Stimulated activated naive CD4-positive, alpha-beta T cell (primary cell): ENCODE measurements around the gene PRICKLE2.

ENCODE experiments used
- DNase-seq, 6 experiments: peaks; one replicate each; lab custom pipeline; 2025; lab: John Stamatoyannopoulos, UW

The PRICKLE2 gene

GRCh38 chr3:64073158-64073761, 152.0 kb downstream of the PRICKLE2 start:
- no peak for DNase-seq

GRCh38 chr3:64072126-64072525, 153.1 kb downstream of the PRICKLE2 start:
- no peak for DNase-seq

GRCh38 chr3:64070704-64071103, 154.6 kb downstream of the PRICKLE2 start:
- no peak for DNase-seq

DNA sequence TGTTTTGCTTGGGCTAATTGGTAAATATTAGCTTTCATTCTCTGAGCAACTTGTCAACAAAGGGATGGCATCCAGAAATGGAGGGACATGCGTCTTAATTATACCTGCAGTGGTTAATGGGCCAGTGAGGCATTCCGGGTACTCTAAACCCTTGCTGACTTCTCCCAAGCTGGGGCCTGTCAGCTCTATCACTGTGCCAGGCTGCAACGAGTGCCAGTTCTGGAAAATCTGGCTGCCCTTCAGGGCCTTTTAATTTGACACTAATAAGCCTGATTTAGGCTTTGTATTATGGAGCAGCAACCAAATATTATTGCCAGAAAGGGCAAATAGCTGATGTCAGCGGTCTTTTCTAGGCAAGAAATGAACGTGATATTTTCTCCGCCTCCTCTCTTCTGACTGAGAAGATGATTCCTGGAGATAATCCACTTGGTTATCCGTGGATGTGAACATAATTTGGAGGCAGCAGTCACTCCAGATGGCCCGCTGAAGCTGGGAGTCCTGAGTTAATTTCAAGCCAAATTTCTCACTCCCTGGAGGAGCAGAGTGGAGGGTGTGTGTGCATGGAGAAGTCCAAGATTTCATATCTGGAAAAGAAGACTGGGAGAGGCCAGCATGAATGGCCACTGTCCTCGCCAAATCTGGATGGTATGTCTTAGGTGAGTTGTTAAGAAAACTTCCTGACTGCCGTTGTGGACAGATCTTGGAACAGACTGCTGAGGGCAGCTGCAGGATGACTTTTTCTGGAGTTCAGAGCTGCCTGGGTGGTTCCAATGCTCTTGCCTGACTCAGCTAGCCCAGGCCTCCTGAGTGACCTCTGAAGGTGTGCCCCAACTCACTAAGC, 157.5 kb downstream of the PRICKLE2 start:
- DNase-seq, result no peak

DNA sequence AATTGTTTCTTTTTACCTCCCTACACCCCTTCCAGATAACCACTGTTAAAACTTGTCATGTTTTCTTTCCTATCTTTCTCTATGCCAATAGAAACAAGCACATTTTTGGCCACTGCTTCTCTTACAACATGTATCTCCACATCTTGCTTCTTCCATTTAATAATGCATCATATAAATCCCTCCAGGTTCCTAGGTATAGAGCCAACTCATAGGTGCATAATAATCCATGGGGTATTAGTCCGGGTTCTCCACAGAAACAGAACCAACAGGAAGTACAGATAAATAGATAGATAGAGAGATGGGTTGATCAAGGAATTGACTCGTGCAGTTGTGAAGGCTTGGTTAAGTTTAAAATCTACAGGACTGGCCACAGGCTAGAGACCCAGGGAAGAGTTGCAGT, 160.5 kb downstream of the PRICKLE2 start:
- no peak for DNase-seq

DNA sequence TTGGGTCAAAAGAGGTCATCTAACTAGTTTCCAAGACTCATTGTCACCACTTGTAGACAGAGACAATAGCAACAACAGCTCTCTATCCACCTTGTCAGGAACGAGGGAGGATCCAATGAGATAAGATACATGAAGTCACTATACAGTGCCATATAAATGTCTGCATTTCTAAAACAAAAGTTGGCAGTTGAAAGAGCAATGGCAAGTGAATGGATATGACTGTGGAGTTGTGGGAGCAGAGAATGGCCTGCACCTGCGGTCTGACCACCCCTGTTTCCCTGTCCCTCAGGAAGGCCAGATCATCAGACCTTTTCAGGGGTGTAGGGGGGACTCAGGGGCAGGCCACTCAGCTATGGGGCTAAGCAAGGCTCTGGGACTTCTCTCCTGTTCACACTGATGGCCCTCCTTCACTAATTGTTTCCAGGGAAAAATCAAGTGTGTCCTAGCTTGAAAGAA, 161.3 kb downstream of the PRICKLE2 start:
- DNase-seq, result no peak

GRCh38 chr3:64063207-64063982, 161.9 kb downstream of the PRICKLE2 start:
- no peak for DNase-seq

- DNase-seq, result no peak
Observed at GRCh38 chr3:64061628-64062027, 163.6 kb downstream of the PRICKLE2 start.

DNA sequence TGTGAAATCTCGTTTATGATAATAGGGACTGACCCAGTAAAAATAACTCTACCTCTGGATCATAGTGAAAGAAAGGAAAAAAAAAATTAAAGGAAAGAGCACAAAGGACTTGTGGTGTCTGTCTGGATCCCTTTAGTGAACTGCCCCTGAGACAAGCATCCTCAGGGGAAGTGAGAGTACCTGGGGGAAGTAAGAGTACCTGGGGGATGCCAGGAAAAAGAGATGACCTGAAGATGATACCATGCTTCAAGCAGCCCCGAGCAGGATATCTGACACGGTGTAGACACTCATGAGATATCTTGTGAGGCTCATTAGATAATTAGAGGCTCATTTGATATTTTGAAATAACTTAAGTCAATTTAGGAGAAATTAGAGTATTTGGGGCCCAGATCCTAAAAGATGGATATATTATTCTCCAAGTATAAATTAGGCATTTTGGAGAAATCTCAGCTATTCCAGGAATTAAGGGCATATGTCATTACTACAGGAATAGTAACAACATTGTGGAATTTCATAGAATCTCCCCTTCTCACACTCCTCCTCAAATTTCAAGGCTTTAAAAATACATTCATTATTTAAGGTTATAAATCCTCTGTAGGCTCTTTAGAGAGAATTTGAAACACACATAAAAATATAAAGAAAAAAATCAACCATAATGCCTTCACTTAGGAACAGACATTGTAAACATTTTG, 165.6 kb downstream of the PRICKLE2 start:
- no peak for DNase-seq

GRCh38 chr3:64058566-64058965, 166.7 kb downstream of the PRICKLE2 start:
- no peak for DNase-seq

DNA sequence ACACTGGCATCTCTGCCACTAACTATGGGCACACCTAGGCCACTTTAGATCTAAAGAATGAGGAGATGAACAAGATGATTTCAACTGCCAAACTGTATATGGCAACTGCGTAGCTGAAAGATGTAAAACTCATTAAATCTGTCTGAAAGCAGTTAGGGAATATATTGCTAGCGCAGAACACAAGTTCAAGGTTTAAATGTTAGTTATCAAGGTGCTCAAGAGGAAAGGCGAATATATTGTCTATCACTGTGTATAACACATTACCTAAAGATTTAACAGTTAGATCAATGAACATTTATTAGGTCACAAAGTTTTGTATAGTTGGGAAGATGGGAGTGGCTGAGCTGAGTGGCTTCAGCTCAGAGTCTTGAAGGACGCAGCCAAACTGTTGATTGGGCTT, 168.0 kb downstream of the PRICKLE2 start:
- DNase-seq, result no peak

- DNase-seq, result no peak
Observed at GRCh38 chr3:64056606-64057180, 168.6 kb downstream of the PRICKLE2 start.

- DNase-seq, result no peak
Observed at GRCh38 chr3:64055076-64055475, 170.2 kb downstream of the PRICKLE2 start.

DNA sequence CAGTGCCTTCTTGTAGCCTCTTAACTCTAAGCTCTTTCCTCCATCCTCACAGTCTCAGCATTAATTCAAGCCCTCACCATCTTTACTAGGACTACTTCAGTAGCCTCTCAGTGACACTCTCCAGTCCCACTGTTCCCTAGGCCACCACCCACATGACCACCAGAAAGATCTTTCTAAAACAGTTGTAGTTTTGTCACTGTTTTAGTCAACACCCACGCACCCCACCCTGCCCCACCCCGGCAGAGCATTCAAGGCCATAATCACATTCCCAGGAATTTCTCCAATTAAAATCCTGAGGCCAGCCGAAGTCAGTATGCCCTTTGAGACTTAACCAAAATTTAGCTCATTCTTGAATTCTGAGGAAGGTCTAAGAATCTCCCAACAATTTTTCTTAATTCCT, 170.8 kb downstream of the PRICKLE2 start:
- DNase-seq, result no peak

- no peak for DNase-seq
Observed at GRCh38 chr3:64053581-64053980, 171.7 kb downstream of the PRICKLE2 start.

DNA sequence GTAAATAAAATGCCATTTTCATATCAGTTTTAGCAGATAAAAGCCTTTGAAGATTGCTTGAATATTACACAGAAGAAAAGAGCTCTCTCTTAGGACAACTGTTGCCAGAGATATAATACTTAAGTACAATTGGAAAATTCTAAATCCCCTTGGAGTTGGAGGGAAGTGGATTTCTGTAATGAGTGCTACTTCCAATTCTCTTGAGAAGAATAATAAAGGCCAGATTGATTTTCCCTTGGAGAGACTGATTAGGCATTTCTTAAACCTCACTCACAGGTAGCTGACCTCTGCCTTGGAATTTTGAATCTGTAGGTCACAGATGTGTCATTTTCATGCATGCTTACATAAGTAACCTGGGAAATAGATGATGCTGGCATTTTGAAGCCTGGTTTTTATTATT, 172.1 kb downstream of the PRICKLE2 start:
- no peak for DNase-seq

DNA sequence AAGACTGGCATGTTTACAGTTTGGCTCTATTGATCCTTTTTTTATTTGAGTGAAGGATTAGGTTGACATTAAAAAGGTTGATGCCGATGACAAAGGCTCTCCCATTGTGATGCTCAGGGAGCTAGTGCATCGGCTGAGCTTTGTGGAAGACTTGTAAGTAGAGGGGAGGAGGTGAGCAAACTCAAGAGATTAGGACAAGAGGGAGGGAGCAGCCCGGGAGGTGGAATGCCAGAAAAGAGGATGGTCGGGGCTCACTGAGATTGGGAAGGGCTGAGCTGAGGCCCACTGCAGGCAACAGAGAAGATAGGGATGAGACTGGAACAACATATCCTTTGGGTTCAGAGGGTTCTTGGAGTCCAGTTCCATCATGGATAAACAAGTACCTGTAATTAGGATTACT, 175.4 kb downstream of the PRICKLE2 start:
- no peak for DNase-seq

DNA sequence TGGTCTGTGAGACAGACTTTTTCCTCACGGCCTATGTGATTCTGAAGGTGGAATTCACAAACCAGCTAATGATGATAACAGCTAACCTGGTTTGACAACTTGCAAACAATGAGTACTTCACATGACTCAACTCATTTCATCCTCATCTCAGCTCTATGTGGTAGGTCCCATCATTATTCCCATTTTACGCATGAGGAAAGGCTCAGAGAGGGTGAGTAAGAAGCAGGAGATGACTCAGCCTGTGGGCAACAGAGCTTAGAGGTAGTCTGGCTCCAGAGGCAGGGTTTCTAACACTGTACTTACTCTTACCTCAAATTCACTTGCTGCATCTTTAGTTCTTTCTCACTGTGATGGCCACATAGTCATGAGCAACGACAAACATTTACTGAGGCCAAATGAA, 176.1 kb downstream of the PRICKLE2 start:
- no peak for DNase-seq

DNA sequence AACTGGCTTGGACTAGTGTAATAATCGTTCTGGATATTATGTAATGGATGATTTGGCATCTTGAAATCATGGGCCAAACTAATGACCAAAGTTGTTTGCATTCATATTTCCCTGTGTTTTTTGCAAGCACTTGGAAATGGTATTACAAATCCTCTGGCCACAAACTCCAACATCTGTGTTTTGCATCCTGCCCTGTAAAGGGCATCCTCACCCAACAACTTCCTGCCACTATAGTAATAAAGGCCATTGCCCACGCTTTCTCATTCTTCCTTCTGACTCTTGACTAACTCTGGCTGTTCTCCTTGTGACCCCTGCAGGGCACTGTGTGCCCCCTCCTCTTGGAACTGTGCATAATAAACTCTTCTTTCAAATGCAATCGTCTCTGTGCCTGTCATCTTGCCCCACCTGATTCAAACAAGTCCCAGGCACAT, 176.6 kb downstream of the PRICKLE2 start:
- DNase-seq, result no peak

- DNase-seq, result no peak
Observed at GRCh38 chr3:64047787-64048186, 177.5 kb downstream of the PRICKLE2 start.

GRCh38 chr3:64046996-64047594, 178.2 kb downstream of the PRICKLE2 start:
- DNase-seq, result no peak
